GM15510 (cell line): ENCODE results near the gene PTPN2.

Experiments used
- POLR2A ChIP-seq: IDR thresholded peaks from 3 replicates; pipeline ENCODE4 v1.6.1; 2011; ENCODE audit warnings: borderline replicate concordance; ENCODE audit not compliant: insufficient read length; ENCODE audit errors: extremely low read depth

The PTPN2 gene

DNA sequence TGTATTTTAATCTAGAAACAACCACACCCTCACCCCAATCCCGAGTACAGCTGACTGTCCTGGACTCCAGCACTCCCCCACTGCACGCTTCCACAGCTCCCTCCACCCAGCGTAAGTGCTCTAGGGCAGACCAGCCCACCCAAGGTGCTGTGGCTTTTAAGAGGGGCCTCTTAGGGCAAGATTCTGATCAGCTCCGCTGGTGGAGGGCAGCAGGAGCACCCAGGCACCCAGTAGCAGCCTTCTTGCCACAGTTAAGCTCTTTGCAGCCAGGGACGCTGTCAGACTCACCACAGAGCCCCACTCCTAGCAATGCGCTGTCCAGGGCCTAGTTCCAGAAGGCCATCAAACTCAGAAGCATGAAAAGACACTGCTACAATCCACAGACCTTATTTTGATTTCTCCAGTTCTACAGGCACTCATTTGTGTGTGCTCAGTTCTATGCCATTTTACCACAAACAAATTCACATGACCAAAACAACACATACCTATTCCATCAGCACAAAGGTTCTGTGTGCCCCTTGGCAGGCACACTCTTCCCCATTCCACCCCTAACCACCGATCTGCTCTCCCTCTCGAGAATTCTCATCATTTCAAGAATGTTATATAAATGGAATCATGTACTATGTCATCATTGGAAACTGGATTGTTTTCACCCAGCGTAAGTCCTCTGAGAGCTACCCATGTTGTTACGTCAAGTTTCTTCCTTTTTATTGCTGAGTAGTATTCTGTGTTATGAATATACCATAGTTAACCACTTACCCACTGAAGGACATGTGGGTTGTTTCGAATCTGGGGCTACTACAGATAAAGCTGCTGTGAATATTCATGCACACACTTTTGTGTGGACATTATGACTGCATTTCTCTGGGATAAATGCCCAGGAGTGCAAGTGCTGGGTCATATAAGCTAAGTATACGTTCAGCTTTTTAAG, 40.4 kb downstream of the PTPN2 start:
- TF ChIP-seq POLR2A = no peak

DNA sequence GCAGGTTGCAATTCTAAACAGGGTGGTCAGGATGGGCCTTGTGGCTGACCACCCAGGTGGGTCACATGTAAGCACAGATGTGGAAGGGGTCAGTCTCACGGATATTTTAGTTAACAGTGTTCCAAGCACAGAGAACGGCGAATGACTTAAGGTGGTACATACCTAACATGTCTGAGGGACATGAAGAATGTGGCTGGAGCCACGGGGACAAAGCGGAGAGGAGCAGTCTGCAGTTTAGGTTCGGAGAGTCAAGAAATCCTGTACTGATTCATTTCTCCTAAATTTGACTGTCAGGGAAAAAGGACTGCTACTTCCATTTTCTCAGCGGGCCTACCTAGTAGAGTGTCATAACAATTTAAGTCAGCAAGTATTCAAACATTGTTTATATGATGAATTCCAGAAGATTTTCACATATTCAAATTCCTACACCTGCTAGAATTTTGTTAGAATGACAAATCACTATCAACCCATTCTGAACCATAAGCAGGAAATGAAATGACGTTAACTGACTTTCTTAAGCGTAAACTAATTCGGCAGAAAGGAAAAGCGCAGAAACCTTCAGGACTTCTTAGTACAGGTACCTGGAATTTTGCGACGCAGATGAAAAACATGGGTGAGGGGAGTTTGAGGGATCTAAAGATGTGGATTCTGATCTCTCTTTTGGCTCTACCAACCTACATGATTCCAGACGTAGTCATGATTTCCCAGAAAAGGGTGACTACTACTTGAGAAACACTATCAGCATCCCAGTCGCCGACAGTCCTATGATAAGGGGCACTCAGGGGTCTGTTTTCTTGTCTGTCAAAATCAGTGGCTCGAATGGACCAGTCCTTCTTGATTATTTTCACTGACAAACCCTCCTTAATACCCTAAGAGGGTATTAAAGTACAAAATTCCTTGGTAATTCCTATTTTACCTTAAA, 41.3 kb downstream of the PTPN2 start:
- no peak for TF ChIP-seq POLR2A

DNA sequence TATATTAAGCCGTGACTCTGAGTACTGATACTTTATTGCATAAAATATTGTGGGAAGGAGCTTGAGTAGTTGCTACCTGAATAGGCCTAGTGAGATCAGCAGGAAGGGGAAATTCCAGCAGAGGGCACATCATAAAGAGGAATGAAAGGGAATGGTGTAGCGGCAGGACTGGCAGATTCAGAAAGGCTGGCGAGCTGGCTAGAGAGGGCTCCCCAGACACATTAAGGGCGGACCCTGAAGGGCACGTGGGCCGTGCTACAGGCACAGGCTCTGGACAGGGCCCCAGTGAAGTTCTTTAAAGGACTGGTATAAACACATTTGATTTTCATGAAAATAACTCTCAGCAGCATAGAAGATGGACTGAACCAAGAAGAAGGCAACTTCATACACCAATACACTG, 43.0 kb downstream of the PTPN2 start:
- no peak for TF ChIP-seq POLR2A

DNA sequence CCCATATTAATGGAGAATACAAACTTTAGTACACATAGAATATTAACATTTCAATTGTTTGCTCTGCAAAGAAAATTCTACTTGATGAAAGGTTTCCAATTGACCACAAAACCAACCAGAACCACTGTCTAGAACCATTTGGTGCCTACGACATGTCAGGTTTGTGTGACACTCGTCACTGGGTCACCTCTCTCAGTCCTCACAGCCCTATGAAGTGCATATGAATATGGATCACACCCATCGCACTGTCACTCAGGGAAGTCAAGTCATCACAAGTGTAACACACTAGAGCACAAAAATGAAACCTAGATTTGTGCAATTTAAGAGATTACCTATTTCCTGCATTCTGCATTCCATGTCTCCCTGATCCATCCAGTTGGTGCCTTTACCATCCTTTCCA, 43.7 kb downstream of the PTPN2 start:
- no peak for TF ChIP-seq POLR2A

DNA sequence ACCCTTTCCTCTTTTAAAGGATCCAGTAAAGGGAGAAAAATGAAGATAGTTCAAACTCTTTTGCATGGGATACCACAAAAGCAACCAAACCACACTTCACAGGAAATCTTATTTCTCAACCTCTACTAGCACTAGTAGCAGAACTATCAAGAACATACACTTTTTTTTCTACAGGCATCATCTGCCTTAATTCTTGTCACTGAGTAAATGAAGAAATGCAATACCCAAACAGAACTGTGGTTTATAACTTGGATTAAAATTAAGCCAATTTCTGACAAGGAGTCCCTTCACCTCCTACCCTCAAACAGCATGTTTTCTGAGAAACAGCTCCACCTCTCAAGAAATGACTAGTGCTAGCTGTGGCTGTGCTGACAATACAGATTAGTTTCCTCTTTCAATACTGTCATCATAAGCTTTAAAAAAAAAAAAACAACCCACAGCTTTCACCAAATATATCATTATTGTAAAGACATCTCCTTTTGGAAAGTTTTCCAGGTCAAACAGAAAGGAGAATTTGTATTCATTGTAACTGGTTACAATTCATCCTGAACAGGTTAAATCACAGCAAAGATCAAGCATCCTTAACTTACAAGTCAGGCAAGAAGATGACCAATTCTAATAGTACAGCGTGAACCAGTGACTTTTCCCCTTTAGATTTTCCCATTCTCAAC, 44.4 kb downstream of the PTPN2 start:
- TF ChIP-seq POLR2A = no peak

DNA sequence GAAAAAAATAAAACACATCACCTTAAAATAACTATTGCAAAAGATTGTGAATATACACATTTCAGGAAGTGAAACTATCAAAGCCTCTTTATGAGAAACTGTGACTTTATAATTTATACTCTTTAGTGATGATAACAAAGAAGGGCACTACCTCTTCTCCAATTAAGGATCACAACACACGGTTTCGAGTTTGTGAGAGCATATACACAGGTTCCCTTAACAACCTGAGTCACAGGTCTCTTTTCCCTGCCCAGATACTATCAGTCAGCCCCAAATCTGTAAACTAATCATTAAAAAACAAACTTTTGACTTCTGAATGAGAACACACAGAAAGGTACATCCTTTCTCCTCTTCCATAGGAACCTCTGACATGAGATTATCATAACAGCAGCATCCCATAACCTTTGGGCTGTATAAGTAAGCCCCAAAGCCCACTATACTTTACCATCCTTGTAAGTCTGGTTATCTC, 44.9 kb downstream of the PTPN2 start:
- no peak for TF ChIP-seq POLR2A

DNA sequence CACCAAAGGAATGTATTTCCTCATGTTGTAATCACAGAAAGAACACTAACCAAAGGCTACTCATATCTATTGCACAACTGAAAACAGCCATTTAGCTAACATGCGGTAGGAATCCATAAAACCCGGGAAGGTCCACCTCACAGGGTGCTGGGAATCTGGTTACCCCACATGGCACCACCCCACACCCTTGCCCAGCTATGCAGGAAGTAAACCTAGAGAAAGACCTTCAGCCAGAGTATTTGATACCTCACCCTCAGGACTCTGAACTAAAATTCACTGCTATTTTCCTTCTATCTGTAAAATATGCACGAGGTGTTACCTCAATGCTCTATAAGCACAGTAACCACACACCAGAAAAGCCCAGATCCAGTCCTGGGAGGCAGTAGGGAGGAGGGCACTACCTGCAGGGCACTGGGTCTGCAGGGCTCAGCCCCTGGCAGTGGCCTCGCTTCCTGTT, 45.8 kb downstream of the PTPN2 start:
- TF ChIP-seq POLR2A = no peak

DNA sequence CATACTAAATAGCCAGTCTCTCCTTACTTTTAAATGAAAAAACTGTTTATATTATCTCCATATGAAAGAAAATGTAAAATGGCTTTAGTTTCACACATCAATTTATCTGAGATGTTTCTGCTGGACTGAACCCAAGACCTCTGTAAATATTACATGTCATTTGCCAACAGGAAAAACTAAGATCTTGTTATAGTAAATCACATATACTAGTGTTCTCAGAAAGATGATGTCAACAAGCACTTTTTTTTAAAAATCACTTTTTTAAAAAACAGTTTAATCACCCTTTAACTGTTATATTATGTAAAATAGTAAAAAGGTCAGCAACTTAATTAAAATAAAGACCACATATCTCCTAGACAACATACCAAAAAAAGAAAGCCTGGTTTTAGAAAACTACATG, 46.3 kb downstream of the PTPN2 start:
- TF ChIP-seq POLR2A = no peak

DNA sequence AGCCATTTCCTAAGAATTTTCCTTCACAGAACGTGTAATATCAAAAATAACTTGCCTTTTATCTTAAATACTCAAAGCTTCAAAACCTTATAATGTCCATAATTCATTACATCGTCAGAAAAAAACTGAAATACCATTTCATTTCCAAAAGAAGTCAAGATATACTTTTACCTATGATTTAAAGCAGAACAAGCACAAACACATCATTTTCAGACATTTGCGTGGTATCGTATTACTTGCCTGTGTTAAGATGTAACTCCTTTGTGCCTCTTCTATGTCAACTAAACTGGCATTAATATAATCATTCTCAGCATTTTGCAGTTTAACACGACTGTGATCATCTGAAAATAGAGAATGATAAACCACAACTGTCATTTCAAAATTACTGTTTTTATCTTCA, 47.5 kb downstream of the PTPN2 start:
- no peak for TF ChIP-seq POLR2A

DNA sequence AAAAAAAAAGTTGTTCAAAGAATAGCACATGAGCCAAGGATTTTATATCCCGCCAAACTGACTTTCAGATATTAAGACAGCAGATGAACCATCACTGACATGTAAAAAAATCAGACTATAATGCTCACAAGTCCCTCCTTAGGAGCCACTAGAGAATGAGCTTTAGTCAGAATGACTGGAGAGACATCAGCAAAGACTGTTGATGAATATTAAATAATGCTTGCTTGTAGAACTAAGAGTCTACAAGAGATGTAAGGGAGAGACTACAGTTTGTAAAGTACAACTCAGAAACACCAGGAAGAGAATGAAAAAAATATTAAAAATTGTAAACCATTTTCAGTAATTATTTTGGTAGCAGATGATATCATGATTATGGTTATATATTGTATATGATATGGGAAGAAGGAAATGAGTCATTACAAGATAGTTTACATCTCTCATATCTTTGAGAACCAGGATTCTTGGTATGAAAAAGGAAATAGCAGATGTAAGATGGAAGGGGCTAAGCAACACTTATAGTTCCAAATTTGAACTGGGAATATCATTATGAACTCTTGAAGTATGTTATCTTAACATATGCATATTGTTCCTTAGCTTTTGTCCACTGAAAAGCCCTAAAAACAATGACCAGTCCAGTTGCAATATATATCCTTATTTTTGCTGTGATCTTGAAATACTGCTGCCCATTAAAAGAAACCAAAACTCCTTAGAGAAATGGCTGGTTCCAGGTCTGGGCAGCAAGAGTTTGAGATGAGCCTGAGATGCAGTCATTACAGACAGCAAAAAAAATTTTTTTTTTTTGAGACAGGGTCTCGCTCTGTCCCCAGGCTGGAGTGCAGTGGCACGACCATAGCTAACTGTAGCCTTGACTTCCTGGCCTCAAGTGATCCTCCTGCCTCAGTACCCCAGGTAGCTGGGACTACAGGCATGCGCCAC, 55.7 kb downstream of the PTPN2 start:
- no peak for TF ChIP-seq POLR2A

DNA sequence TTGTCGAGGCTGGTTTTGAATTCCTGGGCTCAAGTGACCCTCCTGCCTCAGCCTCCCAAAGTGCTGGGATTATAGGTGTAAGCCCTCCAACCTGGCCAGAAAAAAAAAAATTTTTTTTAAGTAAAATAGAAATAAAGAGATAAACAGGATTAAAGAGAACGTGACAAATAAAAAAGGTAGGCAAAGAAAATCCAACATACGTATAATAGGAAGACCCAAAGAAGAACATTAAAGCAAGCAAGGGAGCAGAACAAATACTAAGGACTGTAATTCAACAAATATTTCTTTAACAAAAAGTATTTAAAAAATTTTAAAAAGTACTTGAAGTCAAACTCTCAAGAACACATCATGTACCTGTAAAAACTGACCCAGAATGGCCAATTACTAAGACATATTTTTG, 56.4 kb downstream of the PTPN2 start:
- TF ChIP-seq POLR2A = no peak

DNA sequence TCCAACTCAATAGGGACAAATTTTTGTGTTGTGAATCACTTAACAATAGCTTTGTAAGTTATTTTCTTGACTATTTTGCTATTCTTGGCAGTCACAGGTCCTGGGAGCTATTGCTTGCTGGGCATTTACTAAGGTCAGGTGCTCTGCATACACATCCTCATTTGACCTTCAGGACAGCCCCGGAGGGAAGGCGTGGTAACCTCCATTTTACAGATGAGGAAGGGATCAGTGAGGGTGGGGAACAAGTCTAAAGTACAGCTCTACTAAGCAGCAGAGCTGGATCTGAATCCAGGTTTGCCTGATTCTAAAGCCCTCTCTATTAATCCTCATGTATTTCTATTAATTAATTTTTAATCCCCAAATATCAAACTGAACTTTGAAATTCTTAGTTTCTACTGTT, 58.8 kb downstream of the PTPN2 start:
- no peak for TF ChIP-seq POLR2A

DNA sequence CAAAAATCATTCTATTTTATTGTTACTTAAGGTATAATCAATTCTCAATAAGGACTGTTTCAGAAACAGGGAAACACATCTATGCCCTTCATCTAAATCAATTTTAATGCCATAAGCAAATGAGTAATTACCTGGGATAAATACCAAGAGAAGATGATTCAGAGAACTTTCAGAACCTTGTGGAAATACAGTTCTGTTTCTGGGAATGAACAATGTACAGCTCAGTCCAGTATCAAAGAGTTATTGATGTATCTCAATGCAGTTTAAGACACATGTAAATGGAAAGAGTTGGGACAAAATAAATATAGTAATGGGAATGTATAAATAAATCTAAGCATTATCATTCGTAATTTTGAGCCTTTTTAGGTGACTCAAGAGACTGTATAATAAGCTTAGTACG, 60.1 kb downstream of the PTPN2 start:
- no peak for TF ChIP-seq POLR2A

DNA sequence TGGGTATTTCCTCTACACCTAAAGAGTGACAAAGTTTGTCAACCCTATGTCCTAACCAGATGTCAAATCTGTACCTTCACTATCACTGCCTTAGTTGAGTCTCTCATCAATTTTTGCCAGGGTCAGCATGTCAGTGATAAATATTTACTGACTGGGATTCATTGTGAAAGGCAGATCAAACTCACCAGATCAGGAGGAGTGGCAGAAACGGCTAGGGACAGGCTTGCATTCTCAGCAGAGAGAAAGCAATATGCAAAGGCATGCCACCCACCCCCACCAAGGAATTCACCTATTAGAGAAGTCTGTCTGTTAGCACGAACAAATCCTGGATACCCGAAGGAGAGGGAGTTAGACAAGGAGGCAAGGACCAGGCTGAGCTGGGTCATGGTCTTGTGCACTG, 62.6 kb downstream of the PTPN2 start:
- TF ChIP-seq POLR2A = no peak
